ENCODE measurements around the gene MERTK.

The MERTK gene

GRCh38 chr2:111966241-111966640 is 67.8 kb downstream of the MERTK start:
- no peaks in the 10 kb centered on the region for H3K9me3 Mint-ChIP-seq
- H3K4me3 Mint-ChIP-seq: no peak overlapping the region
- DNase-seq: no peak
- H3K36me3 Mint-ChIP-seq: peaks cover 0 to 1% of the 10 kb centered on the region in 2 donors
- H3K27ac Mint-ChIP-seq: no peak overlapping the region
- ATAC-seq (replicated peaks): no peak
- peaks cover 0 to under 1% of the 10 kb centered on the region in 2 donors for H3K27me3 Mint-ChIP-seq
- no peaks in the 10 kb centered on the region for H3K4me1 Mint-ChIP-seq

DNA sequence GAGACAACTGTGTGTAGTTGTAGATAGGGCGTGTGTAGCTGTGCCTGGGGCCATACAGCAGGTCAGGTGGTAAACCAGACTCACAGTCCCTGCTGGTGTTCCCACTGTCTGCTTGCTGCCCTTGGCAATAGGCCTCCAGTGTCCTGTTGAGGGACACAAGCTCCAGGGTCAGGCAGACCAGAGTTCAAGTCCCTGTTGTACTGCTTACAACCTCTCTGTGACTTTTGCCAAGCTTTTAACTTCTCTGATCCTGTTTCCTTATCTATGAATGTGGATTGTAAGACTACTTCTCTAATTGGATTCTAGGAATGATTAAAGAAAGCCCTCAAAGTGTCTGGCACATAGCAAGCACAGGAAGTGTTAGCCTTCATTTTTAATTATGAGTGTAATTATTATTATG is 68.6 kb downstream of the MERTK start:
- Mint-ChIP-seq H3K4me1 (no peaks in the 10 kb centered on the region), H3K27ac (no peak overlapping the region), H3K36me3 (peaks cover 0 to 1% of the 10 kb centered on the region in 2 donors), H3K4me3 (no peak overlapping the region), H3K27me3 (peaks cover 0 to 9% of the 10 kb centered on the region in 2 donors), H3K9me3 (no peaks in the 10 kb centered on the region)
- ATAC-seq (replicated peaks) (no peak), DNase-seq (no peak)

DNA sequence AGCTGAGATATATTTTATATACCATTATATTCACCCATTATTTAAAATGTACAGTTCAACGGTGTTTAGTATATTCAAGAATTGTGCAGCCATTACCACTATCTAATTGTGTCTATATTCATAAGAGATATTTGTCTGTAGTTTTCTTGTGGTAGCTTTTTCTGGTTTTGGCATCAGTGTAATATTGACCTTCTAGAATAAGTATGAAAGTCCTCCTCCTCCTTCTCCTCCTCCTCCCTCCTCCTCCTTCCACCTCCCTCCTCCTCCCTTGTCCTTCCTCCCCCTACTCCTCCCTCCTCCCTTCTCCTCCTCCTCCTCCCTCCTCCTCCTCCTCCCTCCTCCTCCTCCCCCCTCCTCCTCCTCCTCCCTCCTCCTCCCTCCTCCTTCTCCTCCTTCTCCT is 72.0 kb downstream of the MERTK start:
- DNase-seq (no peak), ATAC-seq (replicated peaks) (no peak)
- Mint-ChIP-seq H3K27ac (no peak overlapping the region), H3K36me3 (peaks cover 1 to 2% of the 10 kb centered on the region in 2 donors), H3K9me3 (peaks cover 0 to 3% of the 10 kb centered on the region in 2 donors), H3K4me3 (no peak overlapping the region), H3K4me1 (no peaks in the 10 kb centered on the region), H3K27me3 (peaks cover 13 to 21% of the 10 kb centered on the region in 2 donors)

DNA sequence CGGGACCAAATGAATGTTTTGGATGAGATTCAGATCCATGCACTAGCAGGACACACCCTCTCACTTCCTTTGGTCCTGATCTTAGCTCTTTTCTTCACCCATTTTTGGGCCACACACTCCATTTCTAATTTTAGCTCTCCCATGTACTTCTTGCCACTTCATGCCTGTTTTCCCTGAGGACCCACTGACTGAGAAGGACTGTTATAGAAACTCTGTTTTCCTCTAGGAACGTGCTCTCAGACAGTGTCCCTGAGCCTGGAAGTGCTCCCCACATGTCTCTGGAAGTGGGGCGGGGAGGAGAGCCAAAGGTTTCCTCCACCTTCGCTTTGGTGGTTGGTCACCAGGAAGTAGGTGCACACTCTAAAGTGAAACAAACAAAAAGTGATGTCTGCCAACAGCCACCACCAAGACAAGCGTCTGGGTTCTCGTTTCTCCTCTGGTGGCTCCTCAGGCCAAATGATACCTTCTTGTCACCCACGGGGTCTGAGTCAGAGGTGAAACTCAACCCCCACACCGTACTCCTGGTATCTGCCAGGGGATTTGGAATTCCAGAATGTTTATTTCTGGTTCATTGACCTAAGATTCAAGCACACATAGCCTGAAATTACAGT is 74.7 kb downstream of the MERTK start:
- H3K36me3 Mint-ChIP-seq: peaks cover 5 to 8% of the 10 kb centered on the region in 2 donors
- ATAC-seq (replicated peaks) (peak in 1 of 2 donors; percentile 23), DNase-seq (no peak)
- H3K27me3 Mint-ChIP-seq: peaks cover 13 to 21% of the 10 kb centered on the region in 2 donors
- no peak overlapping the region for H3K4me3 Mint-ChIP-seq
- no peak overlapping the region for H3K27ac Mint-ChIP-seq
- peaks cover 12 to 16% of the 10 kb centered on the region in 2 donors for H3K9me3 Mint-ChIP-seq
- no peaks in the 10 kb centered on the region for H3K4me1 Mint-ChIP-seq

DNA sequence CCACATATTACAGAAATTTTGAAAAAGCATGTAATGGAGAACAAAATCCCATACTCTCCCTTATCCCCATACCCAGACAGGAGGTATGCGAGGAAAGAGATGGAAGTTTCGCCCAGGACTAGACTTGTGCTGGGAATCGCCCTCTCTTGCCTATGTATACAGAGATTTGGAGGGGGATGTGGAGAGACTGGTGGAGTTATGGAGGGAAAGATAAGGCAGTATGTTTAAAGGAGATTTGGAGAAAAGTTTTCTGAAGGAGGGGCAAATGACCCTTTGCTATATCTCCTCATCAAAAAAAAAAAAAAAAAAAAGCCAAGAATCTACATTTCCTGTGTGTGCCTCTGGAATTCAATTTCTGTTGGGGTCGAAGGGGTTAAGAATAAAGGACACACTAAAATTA is 75.3 kb downstream of the MERTK start:
- Mint-ChIP-seq H3K27me3 (peaks cover 13 to 21% of the 10 kb centered on the region in 2 donors), H3K4me3 (no peak overlapping the region), H3K36me3 (peaks cover 5 to 8% of the 10 kb centered on the region in 2 donors), H3K27ac (no peak overlapping the region), H3K9me3 (peaks cover 12 to 16% of the 10 kb centered on the region in 2 donors), H3K4me1 (no peaks in the 10 kb centered on the region)
- no peak for DNase-seq
- ATAC-seq (replicated peaks): no peak

GRCh38 chr2:111975053-111975552 is 76.7 kb downstream of the MERTK start:
- Mint-ChIP-seq H3K36me3 (peaks cover 4 to 8% of the 10 kb centered on the region in 2 donors), H3K4me3 (no peak overlapping the region), H3K9me3 (peaks cover 12 to 16% of the 10 kb centered on the region in 2 donors), H3K27ac (no peak overlapping the region), H3K4me1 (no peaks in the 10 kb centered on the region), H3K27me3 (peaks cover 17 to 21% of the 10 kb centered on the region in 2 donors)
- DNase-seq (no peak), ATAC-seq (replicated peaks) (no peak)

DNA sequence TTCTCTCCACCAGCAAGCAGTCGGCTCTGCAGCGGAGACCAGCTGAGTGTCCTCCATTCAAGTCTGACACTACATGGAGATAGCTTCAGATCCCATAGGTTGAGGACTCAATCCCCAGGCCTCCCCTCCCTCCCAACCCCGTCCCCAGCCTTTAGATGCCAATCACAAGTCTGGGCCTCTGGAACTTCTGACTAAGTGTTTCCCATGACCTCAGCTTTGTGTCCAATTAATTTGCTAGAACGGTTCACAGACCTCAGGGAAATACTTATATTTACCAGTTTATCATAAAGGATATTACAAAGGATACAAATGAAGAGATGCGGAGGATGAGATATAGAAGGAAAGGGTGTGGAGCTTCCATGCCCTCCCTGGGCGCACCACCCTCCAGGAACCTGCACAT is 77.4 kb downstream of the MERTK start:
- H3K36me3 Mint-ChIP-seq: peaks cover 4 to 8% of the 10 kb centered on the region in 2 donors
- H3K4me3 Mint-ChIP-seq: no peak overlapping the region
- DNase-seq (no peak), ATAC-seq (replicated peaks) (no peak)
- H3K9me3 Mint-ChIP-seq: peaks cover 12 to 16% of the 10 kb centered on the region in 2 donors
- H3K27me3 Mint-ChIP-seq: peaks cover 17 to 21% of the 10 kb centered on the region in 2 donors
- H3K4me1 Mint-ChIP-seq: no peaks in the 10 kb centered on the region
- H3K27ac Mint-ChIP-seq: no peak overlapping the region

DNA sequence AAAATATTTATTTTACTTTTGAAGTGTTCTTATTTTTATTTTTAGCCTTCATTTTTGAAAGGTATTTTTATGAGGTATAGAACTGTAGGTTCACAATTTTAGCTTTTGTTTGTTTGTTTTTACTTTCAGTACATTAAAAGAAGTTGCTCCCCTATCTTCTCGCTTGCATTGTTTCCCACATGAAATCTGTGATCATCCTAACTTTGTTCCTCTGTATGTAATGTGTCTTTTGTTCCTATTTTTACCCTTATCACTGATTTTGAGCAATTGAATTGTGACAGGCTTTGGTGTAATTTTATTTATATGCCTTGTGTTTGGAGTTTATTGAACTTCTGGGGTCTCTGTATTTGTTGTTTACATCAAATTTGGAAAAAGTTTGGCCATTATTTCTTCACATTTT is 78.8 kb downstream of the MERTK start:
- Mint-ChIP-seq H3K27me3 (peaks cover 10 to 17% of the 10 kb centered on the region in 2 donors), H3K36me3 (peaks cover 4 to 8% of the 10 kb centered on the region in 2 donors), H3K27ac (no peak overlapping the region), H3K9me3 (peaks cover 12 to 16% of the 10 kb centered on the region in 2 donors), H3K4me1 (no peaks in the 10 kb centered on the region), H3K4me3 (no peak overlapping the region)
- DNase-seq (no peak), ATAC-seq (replicated peaks) (no peak)

DNA sequence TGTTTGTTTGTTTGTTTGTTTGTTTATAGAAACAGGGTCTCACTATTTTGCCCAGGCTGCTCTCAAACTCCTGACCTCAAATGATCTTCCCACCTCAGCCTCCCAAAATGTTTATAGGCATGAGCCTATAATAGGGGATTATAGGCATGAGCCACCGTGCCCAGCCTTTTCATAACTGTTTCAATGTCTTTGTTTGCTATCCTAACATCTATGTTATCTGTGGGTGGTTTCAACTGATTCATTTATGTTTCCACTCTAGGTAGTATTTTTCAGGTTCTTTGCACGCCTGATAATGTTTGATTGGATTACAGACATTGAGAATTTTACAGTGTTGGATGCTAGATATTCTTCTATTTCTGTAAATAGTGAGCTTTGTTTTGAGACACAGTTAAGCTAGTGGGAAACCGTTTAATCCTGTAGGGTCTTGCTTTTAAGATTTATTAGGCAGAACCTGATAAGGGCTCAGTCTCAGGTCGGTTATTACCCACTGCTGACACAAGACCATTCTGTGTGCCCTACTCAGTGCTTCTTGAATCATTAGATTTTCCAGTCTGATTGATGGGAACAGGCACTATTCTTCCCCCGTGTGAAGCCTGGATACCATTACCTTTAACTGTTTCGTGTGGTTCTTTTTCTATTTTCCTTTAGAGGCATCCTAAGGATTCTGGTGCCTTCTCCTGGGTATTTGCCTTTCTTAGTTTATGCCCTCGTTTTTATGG is 80.2 kb downstream of the MERTK start:
- ATAC-seq (replicated peaks) (no peak), DNase-seq (no peak)
- Mint-ChIP-seq H3K27me3 (peaks cover 0 to 10% of the 10 kb centered on the region in 2 donors), H3K9me3 (peaks cover 12 to 16% of the 10 kb centered on the region in 2 donors), H3K4me1 (no peaks in the 10 kb centered on the region), H3K27ac (no peak overlapping the region), H3K36me3 (peaks cover 4 to 8% of the 10 kb centered on the region in 2 donors), H3K4me3 (no peak overlapping the region)

DNA sequence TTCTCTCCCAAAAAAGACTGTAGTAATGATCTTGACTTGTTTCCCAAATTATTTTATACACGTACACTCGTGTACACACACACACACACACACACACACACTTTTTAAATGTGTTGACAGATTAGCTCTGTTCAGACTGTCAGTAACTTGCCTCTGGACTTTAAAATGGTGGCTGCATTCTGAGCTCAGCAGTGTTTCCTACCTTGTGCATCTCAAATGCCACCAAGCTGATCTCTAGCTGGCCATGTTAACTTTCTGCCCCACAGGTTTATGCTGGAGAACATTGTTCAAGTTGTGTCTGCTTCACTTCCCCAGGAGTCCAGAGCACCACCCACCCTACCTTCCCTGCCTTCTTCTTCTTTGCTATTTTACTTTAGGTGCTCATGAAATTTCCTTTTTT is 83.3 kb downstream of the MERTK start:
- ATAC-seq (replicated peaks): no peak
- Mint-ChIP-seq H3K36me3 (peaks cover 2 to 4% of the 10 kb centered on the region in 2 donors), H3K27me3 (peaks cover 0 to 3% of the 10 kb centered on the region in 2 donors), H3K4me3 (no peak overlapping the region), H3K4me1 (no peaks in the 10 kb centered on the region), H3K27ac (no peak overlapping the region), H3K9me3 (peaks cover 9 to 11% of the 10 kb centered on the region in 2 donors)
- DNase-seq: no peak

DNA sequence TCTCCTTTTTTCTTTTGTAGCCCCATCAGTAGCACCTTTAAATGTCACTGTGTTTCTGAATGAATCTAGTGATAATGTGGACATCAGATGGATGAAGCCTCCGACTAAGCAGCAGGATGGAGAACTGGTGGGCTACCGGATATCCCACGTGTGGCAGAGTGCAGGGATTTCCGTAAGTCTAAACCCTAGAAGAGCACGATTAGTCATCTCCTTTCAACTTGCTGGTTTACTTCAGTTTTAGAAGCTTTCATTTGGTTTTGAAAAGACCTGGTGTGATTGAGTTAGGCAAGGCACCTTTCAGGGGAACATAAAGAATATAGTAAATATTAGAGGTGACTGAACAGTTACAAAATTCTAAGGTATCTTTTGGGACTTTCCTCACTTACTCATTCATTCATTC is 84.4 kb downstream of the MERTK start:
- H3K27me3 Mint-ChIP-seq: peaks cover 0 to 3% of the 10 kb centered on the region in 2 donors
- DNase-seq: no peak
- peaks cover 2% of the 10 kb centered on the region in 2 donors for H3K9me3 Mint-ChIP-seq
- H3K27ac Mint-ChIP-seq: no peak overlapping the region
- ATAC-seq (replicated peaks): no peak
- no peaks in the 10 kb centered on the region for H3K4me1 Mint-ChIP-seq
- no peaks in the 10 kb centered on the region for H3K36me3 Mint-ChIP-seq
- H3K4me3 Mint-ChIP-seq: no peak overlapping the region

- H3K27ac Mint-ChIP-seq: no peak overlapping the region
- no peaks in the 10 kb centered on the region for H3K9me3 Mint-ChIP-seq
- H3K4me1 Mint-ChIP-seq: no peaks in the 10 kb centered on the region
- no peaks in the 10 kb centered on the region for H3K36me3 Mint-ChIP-seq
- peaks cover 0 to 3% of the 10 kb centered on the region in 2 donors for H3K27me3 Mint-ChIP-seq
- no peak overlapping the region for H3K4me3 Mint-ChIP-seq
- no peak for ATAC-seq (replicated peaks)
- no peak for DNase-seq
These were observed 85.2 kb downstream of the MERTK start for GRCh38 chr2:111983478-111984212.

DNA sequence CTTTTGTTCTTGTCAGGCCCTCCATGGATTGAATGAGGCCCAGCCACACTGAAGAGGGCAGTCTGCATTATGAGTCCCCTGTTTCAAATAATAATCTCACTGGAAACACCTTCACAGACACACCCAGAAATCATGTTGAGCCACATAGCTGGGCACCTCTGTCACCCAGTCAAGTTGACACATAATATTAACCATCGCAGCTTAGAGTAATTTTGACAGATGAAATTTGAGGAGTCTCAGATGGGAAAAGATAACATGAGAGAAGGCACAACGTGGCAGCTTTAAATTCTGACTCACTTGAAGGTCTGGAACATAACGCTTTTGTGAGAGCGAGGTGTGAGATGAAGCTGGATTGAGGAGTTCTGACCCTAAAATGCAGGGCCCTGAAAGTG is 85.8 kb downstream of the MERTK start:
- Mint-ChIP-seq H3K27ac (no peak overlapping the region), H3K4me1 (no peaks in the 10 kb centered on the region), H3K9me3 (no peaks in the 10 kb centered on the region), H3K36me3 (no peaks in the 10 kb centered on the region), H3K27me3 (peaks cover 0 to 3% of the 10 kb centered on the region in 2 donors), H3K4me3 (no peak overlapping the region)
- ATAC-seq (replicated peaks) (no peak), DNase-seq (no peak)

DNA sequence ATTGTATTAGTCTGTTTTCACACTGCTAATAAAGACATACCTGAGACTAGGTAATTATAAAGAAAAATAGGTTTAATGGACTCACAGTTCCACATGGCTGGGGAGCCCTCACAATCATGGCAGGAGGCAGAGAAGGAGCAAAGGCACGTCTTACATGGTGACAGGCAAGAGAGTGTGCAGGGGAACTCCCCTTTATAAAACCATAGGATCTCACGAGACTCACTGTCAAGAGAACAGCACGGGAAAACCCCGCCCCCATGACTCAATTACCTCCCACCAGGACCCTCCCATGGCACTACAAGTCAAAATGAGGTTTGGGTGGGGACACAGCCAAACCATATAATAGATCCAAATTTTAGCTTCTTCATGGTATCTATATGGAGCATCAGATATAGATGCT is 87.1 kb downstream of the MERTK start:
- Mint-ChIP-seq H3K4me1 (no peaks in the 10 kb centered on the region), H3K36me3 (no peaks in the 10 kb centered on the region), H3K27ac (no peak overlapping the region), H3K9me3 (no peaks in the 10 kb centered on the region), H3K4me3 (no peak overlapping the region), H3K27me3 (no peaks in the 10 kb centered on the region)
- DNase-seq (no peak), ATAC-seq (replicated peaks) (no peak)
